ENCODE results near the gene LPP.
"Not testable (repeated sequence)": the region's sequence is repeated elsewhere in the genome, so short reads cannot be mapped to it uniquely, and the experiment has no call there.

LPP gene

GRCh38 chr3:188691665-188692064 is 537.7 kb downstream of the LPP start:
- no peak for FAIRE-seq

- no peak for FAIRE-seq
Observed at GRCh38 chr3:188692700-188693099, 538.7 kb downstream of the LPP start.

- no peak for FAIRE-seq
Observed at GRCh38 chr3:188693435-188693834, 539.5 kb downstream of the LPP start.

GRCh38 chr3:188695241-188695640 is 541.3 kb downstream of the LPP start:
- no peak for FAIRE-seq

- FAIRE-seq, result no peak
Observed at GRCh38 chr3:188697127-188697526, 543.2 kb downstream of the LPP start.

GRCh38 chr3:188698436-188698835 is 544.5 kb downstream of the LPP start:
- FAIRE-seq, result no peak

GRCh38 chr3:188700501-188700900 is 546.5 kb downstream of the LPP start:
- no peak for FAIRE-seq

GRCh38 chr3:188700918-188701317 is 547.0 kb downstream of the LPP start:
- FAIRE-seq, result no peak

- no peak for FAIRE-seq
Observed at GRCh38 chr3:188701485-188701969, 547.6 kb downstream of the LPP start.

GRCh38 chr3:188702028-188702427 is 548.1 kb downstream of the LPP start:
- not testable (repeated sequence) for FAIRE-seq

GRCh38 chr3:188706176-188706575 is 552.2 kb downstream of the LPP start:
- no peak for FAIRE-seq

- no peak for FAIRE-seq
Observed at GRCh38 chr3:188706599-188706998, 552.6 kb downstream of the LPP start.

GRCh38 chr3:188707381-188708288 is 553.7 kb downstream of the LPP start:
- FAIRE-seq, result no peak

- FAIRE-seq, result no peak
Observed at GRCh38 chr3:188711881-188712247, 557.9 kb downstream of the LPP start.

GRCh38 chr3:188712248-188712924 is 558.4 kb downstream of the LPP start:
- no peak for FAIRE-seq

- no peak for FAIRE-seq
Observed at GRCh38 chr3:188712991-188713390, 559.0 kb downstream of the LPP start.

- FAIRE-seq, result no peak
Observed at GRCh38 chr3:188719545-188719944, 565.6 kb downstream of the LPP start.

GRCh38 chr3:188720215-188720614 is 566.3 kb downstream of the LPP start:
- no peak for FAIRE-seq

GRCh38 chr3:188720636-188721035 is 566.7 kb downstream of the LPP start:
- FAIRE-seq, result no peak

GRCh38 chr3:188721312-188721711 is 567.4 kb downstream of the LPP start:
- FAIRE-seq, result no peak

- FAIRE-seq, result no peak
Observed at GRCh38 chr3:188721990-188722389, 568.0 kb downstream of the LPP start.

- no peak for FAIRE-seq
Observed at GRCh38 chr3:188722963-188723362, 569.0 kb downstream of the LPP start.

GRCh38 chr3:188727052-188727451 is 573.1 kb downstream of the LPP start:
- no peak for FAIRE-seq

GRCh38 chr3:188728371-188728896 is 574.5 kb downstream of the LPP start:
- no peak for FAIRE-seq
